Hepatocyte (in vitro differentiated cells): ENCODE measurements around the gene GRM8. TPM values are rescaled to one million over a fixed set of nuclear protein-coding genes. Genes with fewer than 3 reads are reported as not detected.

Experiments
- DNase-seq: peaks from one replicate; pipeline ENCODE4 v3.0.0-alpha.2; 2016; ENCODE audit warnings: low spot score
- H2AFZ ChIP-seq: fragments of 200-600 bp; sonication (generic); 2 replicates; pipeline ENCODE4 v1.6.0; 2016; ENCODE audit warnings: antibody characterized with exemption, mild to moderate bottlenecking
- H3K27ac ChIP-seq: fragments of 200-600 bp; sonication (generic); 2 replicates; pipeline ENCODE4 v1.5.1; 2016; ENCODE audit warnings: mild to moderate bottlenecking
- H3K27me3 ChIP-seq: fragments of 200-600 bp; sonication (generic); 2 replicates; pipeline ENCODE4 v1.6.1; 2016
- H3K36me3 ChIP-seq: fragments of 200-600 bp; sonication (generic); replicated peaks from 2 replicates; pipeline ENCODE4 v1.5.1; 2016; ENCODE audit warnings: low read depth; ENCODE audit not compliant: insufficient read depth
- H3K4me1 ChIP-seq: fragments of 200-600 bp; sonication (generic); 2 replicates; pipeline ENCODE4 v1.5.1; 2016; ENCODE audit warnings: mild to moderate bottlenecking, moderate library complexity; ENCODE audit not compliant: insufficient read depth
- H3K4me2 ChIP-seq: fragments of 200-600 bp; sonication (generic); 2 replicates; pipeline ENCODE4 v1.6.0; 2016
- H3K4me3 ChIP-seq: fragments of 200-600 bp; sonication (generic); 2 replicates; pipeline ENCODE4 v1.5.1; 2016; ENCODE audit warnings: mild to moderate bottlenecking
- H3K79me2 ChIP-seq: fragments of 200-600 bp; sonication (generic); 2 replicates; pipeline ENCODE4 v1.6.0; 2017; ENCODE audit warnings: mild to moderate bottlenecking
- H3K9me2 ChIP-seq: fragments of 200-600 bp; sonication (generic); replicated peaks from 2 replicates; pipeline ENCODE4 v1.6.0; 2017; ENCODE audit warnings: mild to moderate bottlenecking; ENCODE audit not compliant: insufficient read depth
- H3K9me3 ChIP-seq: fragments of 200-600 bp; sonication (generic); 2 replicates; pipeline ENCODE4 v1.5.1; 2016; ENCODE audit warnings: low read depth, mild to moderate bottlenecking
- H4K20me1 ChIP-seq: fragments of 200-600 bp; sonication (generic); 2 replicates; pipeline ENCODE4 v1.6.0; 2016; ENCODE audit warnings: mild to moderate bottlenecking; ENCODE audit not compliant: insufficient read depth, poor library complexity, severe bottlenecking
- CTCF ChIP-seq: fragments of 200-600 bp; sonication (generic); IDR thresholded peaks from 2 replicates; pipeline ENCODE4 v1.5.1; 2016; ENCODE audit warnings: antibody characterized with exemption, mild to moderate bottlenecking; ENCODE audit not compliant: poor library complexity
- EZH2 ChIP-seq: fragments of 200-600 bp; sonication (generic); IDR thresholded peaks from 2 replicates; pipeline ENCODE4 v1.6.1; 2016; ENCODE audit warnings: antibody characterized with exemption, mild to moderate bottlenecking, borderline replicate concordance
- EZH2phosphoT487 ChIP-seq: fragments of 200-600 bp; sonication (generic); IDR thresholded peaks from one replicate; pipeline ENCODE4 v1.6.1; 2018; ENCODE audit warnings: antibody characterized with exemption, mild to moderate bottlenecking, low read depth, moderate library complexity; ENCODE audit not compliant: unreplicated experiment, severe bottlenecking
- WGBS: methylation state at CpG from one replicate; pipeline ENCODE4 v1.1.6; 2016; ENCODE audit warnings: low lambda C conversion rate; ENCODE audit errors: missing lambda C conversion rate; 5-methylcytosine and 5-hydroxymethylcytosine counted together
- polyA plus RNA-seq: library from polyadenylated mRNA; unstranded; fragments of >200 nt; fragmentation: Nextera tagmentation; extraction: Ambion mirVana; gene quantifications from 2 replicates; pipeline ENCODE4 v1.2.1, GENCODE V29; 2016
- total RNA-seq: library from RNA; depleted of rRNA; stranded (reverse); fragments of >200 nt; gene quantifications from 2 replicates; pipeline ENCODE4 v1.2.3, GENCODE V29; 2014

GRM8 gene
- total and polyA plus RNA-seq, 2 experiments from 2014 or later, result 0.62 to 4.5 TPM

- Histone ChIP-seq H3K27me3 (no peaks in the 10 kb centered on the region), H3K9me3 (no peaks in the 10 kb centered on the region), H2AFZ (no peak overlapping the region), H4K20me1 (no peaks in the 10 kb centered on the region), H3K27ac (no peak overlapping the region), H3K4me1 (no peaks in the 10 kb centered on the region), H3K4me3 (no peak overlapping the region), H3K4me2 (no peak overlapping the region), H3K36me3 (no peaks in the 10 kb centered on the region), H3K79me2 (no peaks in the 10 kb centered on the region), H3K9me2 (no peaks in the 10 kb centered on the region)
- WGBS, result 93% methylated on average over 2 of the region's 2 CpGs
- DNase-seq, result no peak
- TF ChIP-seq CTCF, result no peak
- no peak for TF ChIP-seq EZH2phosphoT487
- TF ChIP-seq EZH2, result no peak
Measured at GRCh38 chr7:126460664-126461063, 792.1 kb downstream of the GRM8 start.

GRCh38 chr7:126453104-126453503, 799.6 kb downstream of the GRM8 start:
- H3K36me3 ChIP-seq, result no peaks in the 10 kb centered on the region
- 92% methylated on average over 3 of the region's 3 CpGs for WGBS
- no peak overlapping the region for H3K4me2 ChIP-seq
- no peak for TF ChIP-seq EZH2phosphoT487
- TF ChIP-seq CTCF, result no peak
- TF ChIP-seq EZH2, result no peak
- no peak for DNase-seq
- H3K4me1 ChIP-seq, result no peaks in the 10 kb centered on the region
- no peaks in the 10 kb centered on the region for H4K20me1 ChIP-seq
- H3K79me2 ChIP-seq, result no peaks in the 10 kb centered on the region
- H3K27me3 ChIP-seq, result no peaks in the 10 kb centered on the region
- no peaks in the 10 kb centered on the region for H3K9me2 ChIP-seq
- no peak overlapping the region for H3K4me3 ChIP-seq
- H3K27ac ChIP-seq, result no peak overlapping the region
- no peak overlapping the region for H2AFZ ChIP-seq
- no peaks in the 10 kb centered on the region for H3K9me3 ChIP-seq

- Histone ChIP-seq H3K27me3 (no peaks in the 10 kb centered on the region), H4K20me1 (no peaks in the 10 kb centered on the region), H3K4me1 (no peaks in the 10 kb centered on the region), H3K36me3 (no peaks in the 10 kb centered on the region), H3K27ac (no peak overlapping the region), H3K79me2 (no peaks in the 10 kb centered on the region), H3K4me3 (no peak overlapping the region), H3K9me2 (no peaks in the 10 kb centered on the region), H2AFZ (no peak overlapping the region), H3K9me3 (no peaks in the 10 kb centered on the region), H3K4me2 (peak overlapping the region; percentile 36)
- no peak for DNase-seq
- WGBS, result 54% methylated on average over 4 of the region's 4 CpGs
- no peak for TF ChIP-seq EZH2
- TF ChIP-seq CTCF, result no peak
- no peak for TF ChIP-seq EZH2phosphoT487
Measured at GRCh38 chr7:126450269-126450671, 802.5 kb downstream of the GRM8 start.

GRCh38 chr7:126449611-126450268, 803.0 kb downstream of the GRM8 start:
- H3K9me2 ChIP-seq, result no peaks in the 10 kb centered on the region
- no peak overlapping the region for H3K27ac ChIP-seq
- no peak overlapping the region for H3K4me3 ChIP-seq
- no peak for DNase-seq
- WGBS, result 77% methylated on average over 3 of the region's 3 CpGs
- H3K36me3 ChIP-seq, result no peaks in the 10 kb centered on the region
- H3K4me1 ChIP-seq, result no peaks in the 10 kb centered on the region
- no peak overlapping the region for H2AFZ ChIP-seq
- H3K27me3 ChIP-seq, result no peaks in the 10 kb centered on the region
- no peaks in the 10 kb centered on the region for H3K79me2 ChIP-seq
- peak overlapping the region; percentile 36 for H3K4me2 ChIP-seq
- TF ChIP-seq EZH2 (no peak), EZH2phosphoT487 (no peak), CTCF (no peak)
- no peaks in the 10 kb centered on the region for H4K20me1 ChIP-seq
- H3K9me3 ChIP-seq, result no peaks in the 10 kb centered on the region
